Measurements from ENCODE around the gene CLDN1. TPM values are rescaled to one million over a fixed set of nuclear protein-coding genes. Genes with fewer than 3 reads are reported as not detected.

The CLDN1 gene
- total and polyA plus RNA-seq, 2 of the 13 experiments (the other 11 are each of a cell fraction or from before 2014, with no cell fraction given) = 42.7 to 51.6 TPM

DNA sequence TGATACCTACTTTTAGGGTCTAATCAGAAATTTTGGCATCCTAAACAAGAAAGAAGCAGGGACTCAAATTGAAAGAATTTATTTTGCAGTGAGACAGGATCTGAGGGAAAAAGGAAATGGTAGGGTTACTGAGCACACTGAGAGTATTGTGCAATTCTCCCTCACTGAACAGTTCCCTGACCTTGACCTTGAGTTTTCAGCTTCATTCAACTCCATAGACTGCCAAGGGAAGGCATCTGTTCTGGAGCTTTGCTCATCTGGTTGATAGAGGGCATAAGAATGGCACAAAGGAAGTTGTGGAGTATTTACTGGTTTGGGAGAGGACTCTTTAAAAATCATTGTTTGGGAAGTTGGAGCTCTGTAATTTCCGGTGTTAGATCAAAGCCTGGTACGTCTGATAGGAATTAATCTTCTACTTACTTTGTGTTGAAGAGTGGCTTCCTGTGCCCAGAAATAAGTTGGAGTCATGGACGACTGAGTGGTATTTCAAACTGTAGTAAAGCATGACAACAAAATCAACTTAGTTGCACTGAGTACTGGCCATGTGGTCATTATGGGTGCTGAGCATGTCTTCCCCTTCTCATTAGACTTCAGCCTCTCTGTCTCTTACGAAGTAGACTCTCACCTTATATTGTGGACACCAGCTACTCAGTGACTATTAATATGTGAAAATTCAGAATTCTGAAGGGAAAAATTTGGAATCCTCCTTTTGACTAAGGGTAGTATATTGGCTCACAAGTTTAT is 40.8 kb downstream of the CLDN1 start (continued):
- TF ChIP-seq, protein P1, sequence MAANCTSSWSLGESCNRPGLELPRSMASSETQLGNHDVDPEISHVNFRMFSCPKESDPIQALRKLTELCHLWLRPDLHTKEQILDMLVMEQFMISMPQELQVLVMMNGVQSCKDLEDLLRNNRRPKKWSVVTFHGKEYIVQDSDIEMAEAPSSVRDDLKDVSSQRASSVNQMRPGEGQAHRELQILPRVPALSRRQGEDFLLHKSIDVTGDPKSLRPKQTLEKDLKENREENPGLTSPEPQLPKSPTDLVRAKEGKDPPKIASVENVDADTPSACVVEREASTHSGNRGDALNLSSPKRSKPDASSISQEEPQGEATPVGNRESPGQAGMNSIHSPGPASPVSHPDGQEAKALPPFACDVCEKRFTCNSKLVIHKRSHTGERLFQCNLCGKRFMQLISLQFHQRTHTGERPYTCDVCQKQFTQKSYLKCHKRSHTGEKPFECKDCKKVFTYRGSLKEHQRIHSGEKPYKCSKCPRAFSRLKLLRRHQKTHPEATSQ (CRISPR knock-in tag; IDR thresholded peaks at IDR 0.05; ENCODE audit: borderline replicate concordance) = no peak; the same call in 1 of the 2 replicates
- TF ChIP-seq ZFYVE20 (CRISPR knock-in tag; IDR thresholded peaks at IDR 0.05; ENCODE audit: borderline replicate concordance, low read depth) = no peak
- no peak for TF ChIP-seq SP140L (CRISPR knock-in tag; IDR thresholded peaks at IDR 0.05; ENCODE audit: borderline replicate concordance)
- no peak for TF ChIP-seq YEATS2 (CRISPR knock-in tag; IDR thresholded peaks at IDR 0.05; ENCODE audit: borderline replicate concordance)
- TF ChIP-seq, protein P2, sequence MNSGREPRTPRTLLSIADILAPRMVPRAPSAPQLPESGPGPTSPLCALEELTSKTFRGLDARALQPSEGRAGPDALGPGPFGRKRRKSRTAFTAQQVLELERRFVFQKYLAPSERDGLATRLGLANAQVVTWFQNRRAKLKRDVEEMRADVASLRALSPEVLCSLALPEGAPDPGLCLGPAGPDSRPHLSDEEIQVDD (CRISPR knock-in tag; IDR thresholded peaks at IDR 0.05; ENCODE audit: borderline replicate concordance) = no peak
- no peak for TF ChIP-seq RFX1 (IDR thresholded peaks at IDR 0.05)
- peak; percentile 59; the same call in 1 of the 2 replicates for TF ChIP-seq ETV5 (CRISPR knock-in tag; IDR thresholded peaks at IDR 0.05; ENCODE audit: borderline replicate concordance)
- no peak for TF ChIP-seq ZNF20 (CRISPR knock-in tag; IDR thresholded peaks at IDR 0.05)
- no peak for TF ChIP-seq ZNF30 (CRISPR knock-in tag; IDR thresholded peaks at IDR 0.05)
- no peak for TF ChIP-seq ZFP37 (CRISPR knock-in tag; IDR thresholded peaks at IDR 0.05; ENCODE audit: borderline replicate concordance)
- peak; percentile 64 for TF ChIP-seq NCOA2 (CRISPR knock-in tag; IDR thresholded peaks at IDR 0.05)
- no peak for TF ChIP-seq ZBTB3 (CRISPR knock-in tag; IDR thresholded peaks at IDR 0.05; ENCODE audit: borderline replicate concordance, low read depth)
- TF ChIP-seq POGZ (CRISPR knock-in tag; IDR thresholded peaks at IDR 0.05) = peak; percentile 63
- no peak; the same call in 1 of the 2 replicates for TF ChIP-seq RXRA (CRISPR knock-in tag; IDR thresholded peaks at IDR 0.05)
- TF ChIP-seq, protein P3, sequence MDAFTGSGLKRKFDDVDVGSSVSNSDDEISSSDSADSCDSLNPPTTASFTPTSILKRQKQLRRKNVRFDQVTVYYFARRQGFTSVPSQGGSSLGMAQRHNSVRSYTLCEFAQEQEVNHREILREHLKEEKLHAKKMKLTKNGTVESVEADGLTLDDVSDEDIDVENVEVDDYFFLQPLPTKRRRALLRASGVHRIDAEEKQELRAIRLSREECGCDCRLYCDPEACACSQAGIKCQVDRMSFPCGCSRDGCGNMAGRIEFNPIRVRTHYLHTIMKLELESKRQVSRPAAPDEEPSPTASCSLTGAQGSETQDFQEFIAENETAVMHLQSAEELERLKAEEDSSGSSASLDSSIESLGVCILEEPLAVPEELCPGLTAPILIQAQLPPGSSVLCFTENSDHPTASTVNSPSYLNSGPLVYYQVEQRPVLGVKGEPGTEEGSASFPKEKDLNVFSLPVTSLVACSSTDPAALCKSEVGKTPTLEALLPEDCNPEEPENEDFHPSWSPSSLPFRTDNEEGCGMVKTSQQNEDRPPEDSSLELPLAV (CRISPR knock-in tag; conservative IDR thresholded peaks at IDR 0.05; ENCODE audit: low read depth) = no peak
- TF ChIP-seq REPIN1 (CRISPR knock-in tag; IDR thresholded peaks at IDR 0.05; ENCODE audit: borderline replicate concordance, low read depth) = no peak
- TF ChIP-seq, protein P4, sequence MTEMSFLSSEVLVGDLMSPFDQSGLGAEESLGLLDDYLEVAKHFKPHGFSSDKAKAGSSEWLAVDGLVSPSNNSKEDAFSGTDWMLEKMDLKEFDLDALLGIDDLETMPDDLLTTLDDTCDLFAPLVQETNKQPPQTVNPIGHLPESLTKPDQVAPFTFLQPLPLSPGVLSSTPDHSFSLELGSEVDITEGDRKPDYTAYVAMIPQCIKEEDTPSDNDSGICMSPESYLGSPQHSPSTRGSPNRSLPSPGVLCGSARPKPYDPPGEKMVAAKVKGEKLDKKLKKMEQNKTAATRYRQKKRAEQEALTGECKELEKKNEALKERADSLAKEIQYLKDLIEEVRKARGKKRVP (CRISPR knock-in tag; IDR thresholded peaks at IDR 0.05) = peak in 1 of 2 experiments; percentile 42; a peak in 1 of 4 replicates
- TF ChIP-seq, protein P5, sequence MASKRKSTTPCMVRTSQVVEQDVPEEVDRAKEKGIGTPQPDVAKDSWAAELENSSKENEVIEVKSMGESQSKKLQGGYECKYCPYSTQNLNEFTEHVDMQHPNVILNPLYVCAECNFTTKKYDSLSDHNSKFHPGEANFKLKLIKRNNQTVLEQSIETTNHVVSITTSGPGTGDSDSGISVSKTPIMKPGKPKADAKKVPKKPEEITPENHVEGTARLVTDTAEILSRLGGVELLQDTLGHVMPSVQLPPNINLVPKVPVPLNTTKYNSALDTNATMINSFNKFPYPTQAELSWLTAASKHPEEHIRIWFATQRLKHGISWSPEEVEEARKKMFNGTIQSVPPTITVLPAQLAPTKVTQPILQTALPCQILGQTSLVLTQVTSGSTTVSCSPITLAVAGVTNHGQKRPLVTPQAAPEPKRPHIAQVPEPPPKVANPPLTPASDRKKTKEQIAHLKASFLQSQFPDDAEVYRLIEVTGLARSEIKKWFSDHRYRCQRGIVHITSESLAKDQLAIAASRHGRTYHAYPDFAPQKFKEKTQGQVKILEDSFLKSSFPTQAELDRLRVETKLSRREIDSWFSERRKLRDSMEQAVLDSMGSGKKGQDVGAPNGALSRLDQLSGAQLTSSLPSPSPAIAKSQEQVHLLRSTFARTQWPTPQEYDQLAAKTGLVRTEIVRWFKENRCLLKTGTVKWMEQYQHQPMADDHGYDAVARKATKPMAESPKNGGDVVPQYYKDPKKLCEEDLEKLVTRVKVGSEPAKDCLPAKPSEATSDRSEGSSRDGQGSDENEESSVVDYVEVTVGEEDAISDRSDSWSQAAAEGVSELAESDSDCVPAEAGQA (IDR thresholded peaks at IDR 0.05; ENCODE audit: low read depth) = no peak
- TF ChIP-seq, protein P5 (CRISPR knock-in tag; IDR thresholded peaks at IDR 0.05; ENCODE audit: borderline replicate concordance) = no peak
